ENCODE measurements around the gene MGST3.

DNA sequence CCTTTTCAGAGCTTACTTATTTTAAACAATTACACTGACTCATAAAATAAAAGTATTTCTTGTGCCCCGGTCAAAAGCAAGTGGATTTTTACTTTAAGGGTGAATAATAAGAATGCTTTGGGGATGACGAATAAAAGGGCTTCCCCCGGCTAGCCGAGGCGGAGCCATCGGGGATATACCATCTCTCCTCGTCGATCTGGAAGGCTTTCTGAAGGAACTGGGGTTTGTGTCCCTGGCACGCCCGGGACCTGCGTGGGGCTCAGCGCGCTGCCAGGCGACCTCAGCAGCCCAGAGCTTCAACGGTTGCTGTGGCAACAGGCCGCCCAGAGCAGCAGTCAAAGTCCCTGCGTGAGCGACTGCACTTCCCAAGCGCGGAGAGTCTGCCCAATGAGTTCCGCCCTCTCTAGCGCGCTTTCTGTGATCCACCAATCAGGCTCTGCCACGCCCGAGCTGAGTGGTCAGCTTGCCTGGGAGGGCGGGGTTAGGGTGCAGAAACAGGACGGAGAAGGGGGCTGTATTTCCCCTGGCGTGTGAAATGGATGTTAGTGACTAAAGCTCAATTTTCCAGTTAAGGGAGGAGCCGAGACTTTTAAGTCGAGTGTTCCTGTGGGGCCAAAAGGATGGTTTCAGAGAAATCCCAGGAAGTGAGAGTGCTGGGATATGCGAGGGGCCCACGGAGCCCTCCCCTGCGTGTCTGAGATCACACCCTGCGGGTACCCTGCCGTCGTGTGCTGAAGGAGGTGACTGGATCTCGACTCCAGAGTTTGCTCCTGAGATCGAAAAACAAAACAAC is 33.0 kb upstream of the MGST3 start:
- peak; percentile 38; the same call in 1 of the 2 replicates for TF ChIP-seq POLR2AphosphoS5 (IDR thresholded peaks at IDR 0.05; ENCODE audit: low read depth, low read length)
- TF ChIP-seq, protein P1, sequence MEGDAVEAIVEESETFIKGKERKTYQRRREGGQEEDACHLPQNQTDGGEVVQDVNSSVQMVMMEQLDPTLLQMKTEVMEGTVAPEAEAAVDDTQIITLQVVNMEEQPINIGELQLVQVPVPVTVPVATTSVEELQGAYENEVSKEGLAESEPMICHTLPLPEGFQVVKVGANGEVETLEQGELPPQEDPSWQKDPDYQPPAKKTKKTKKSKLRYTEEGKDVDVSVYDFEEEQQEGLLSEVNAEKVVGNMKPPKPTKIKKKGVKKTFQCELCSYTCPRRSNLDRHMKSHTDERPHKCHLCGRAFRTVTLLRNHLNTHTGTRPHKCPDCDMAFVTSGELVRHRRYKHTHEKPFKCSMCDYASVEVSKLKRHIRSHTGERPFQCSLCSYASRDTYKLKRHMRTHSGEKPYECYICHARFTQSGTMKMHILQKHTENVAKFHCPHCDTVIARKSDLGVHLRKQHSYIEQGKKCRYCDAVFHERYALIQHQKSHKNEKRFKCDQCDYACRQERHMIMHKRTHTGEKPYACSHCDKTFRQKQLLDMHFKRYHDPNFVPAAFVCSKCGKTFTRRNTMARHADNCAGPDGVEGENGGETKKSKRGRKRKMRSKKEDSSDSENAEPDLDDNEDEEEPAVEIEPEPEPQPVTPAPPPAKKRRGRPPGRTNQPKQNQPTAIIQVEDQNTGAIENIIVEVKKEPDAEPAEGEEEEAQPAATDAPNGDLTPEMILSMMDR (IDR thresholded peaks at IDR 0.05), result no peak
- TF ChIP-seq RCOR1 (IDR thresholded peaks at IDR 0.05; ENCODE audit: low read length), result peak; percentile 16; the same call in 1 of the 2 replicates
- 0 out of 2 replicates have a peak, but pooled peaks have one; percentile 26 for TF ChIP-seq TAF1 (IDR thresholded peaks at IDR 0.05; ENCODE audit: borderline replicate concordance, low read depth, low read length)
- TF ChIP-seq JUND (IDR thresholded peaks at IDR 0.05), result peak; percentile 74
- TF ChIP-seq SIN3A (IDR thresholded peaks at IDR 0.05; ENCODE audit: borderline replicate concordance, low read depth, low read length), result no peak
- peak; percentile 88 for TF ChIP-seq RFX5 (IDR thresholded peaks at IDR 0.05; ENCODE audit: low read length)
- no peak for TF ChIP-seq EZH2phosphoT487 (IDR thresholded peaks at IDR 0.05; ENCODE audit: borderline replicate concordance, low read depth)
- TF ChIP-seq RAD21 (IDR thresholded peaks at IDR 0.05; ENCODE audit: low read length), result no peak
- peak in 1 of 2 experiments; percentile 12; a peak in 1 of 4 replicates for TF ChIP-seq EP300 (IDR thresholded peaks at IDR 0.05; ENCODE audit: borderline replicate concordance in 1 of 2, low read depth in 1 of 2, low read length in 1 of 2)
- no peak for TF ChIP-seq SMC3 (IDR thresholded peaks at IDR 0.05; ENCODE audit: low read depth, low read length)
